ENCODE measurements around the gene CKS1B.

CKS1B gene

DNA sequence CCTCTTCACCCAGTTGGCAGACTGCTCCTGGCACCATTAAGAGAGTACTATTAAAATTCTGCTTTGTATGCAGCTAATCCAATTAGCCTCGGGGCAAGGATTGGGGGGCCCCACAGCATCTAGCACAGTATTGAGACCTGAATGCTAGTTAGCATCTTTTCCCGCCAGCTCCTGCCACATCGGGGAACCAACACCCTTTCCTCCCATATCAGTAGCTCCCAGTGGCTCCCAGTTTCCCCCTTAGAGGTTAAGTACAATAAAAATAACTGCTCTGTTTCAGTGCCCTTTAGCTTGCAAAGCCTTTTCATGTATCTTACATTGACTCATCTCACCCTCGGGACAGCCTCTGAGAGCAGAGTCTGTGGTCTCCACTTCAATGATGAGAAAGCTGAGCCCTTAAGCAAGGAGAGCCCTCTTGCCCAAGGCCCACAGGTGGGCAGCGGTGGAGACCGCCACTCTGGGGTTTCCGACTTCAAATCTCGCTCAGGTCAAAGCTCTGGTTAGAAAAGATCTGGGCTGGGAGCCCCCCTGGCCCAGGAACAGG, 33.8 kb upstream of the CKS1B start:
- Mint-ChIP-seq H3K9me3 (no peaks in the 10 kb centered on the region), H3K27ac (peak overlapping the region; percentile 52 to 99), H3K27me3 (no peaks in the 10 kb centered on the region), H3K4me3 (peak overlapping the region; percentile 34 to 70), H3K36me3 (ENCODE audit: insufficient read depth) (peaks cover 81% of the 10 kb centered on the region), H3K4me1 (ENCODE audit: low read depth in 2 of 2) (peaks cover 63 to 68% of the 10 kb centered on the region in 2 donors)
- ATAC-seq (replicated peaks) (no peak), DNase-seq (no peak)

DNA sequence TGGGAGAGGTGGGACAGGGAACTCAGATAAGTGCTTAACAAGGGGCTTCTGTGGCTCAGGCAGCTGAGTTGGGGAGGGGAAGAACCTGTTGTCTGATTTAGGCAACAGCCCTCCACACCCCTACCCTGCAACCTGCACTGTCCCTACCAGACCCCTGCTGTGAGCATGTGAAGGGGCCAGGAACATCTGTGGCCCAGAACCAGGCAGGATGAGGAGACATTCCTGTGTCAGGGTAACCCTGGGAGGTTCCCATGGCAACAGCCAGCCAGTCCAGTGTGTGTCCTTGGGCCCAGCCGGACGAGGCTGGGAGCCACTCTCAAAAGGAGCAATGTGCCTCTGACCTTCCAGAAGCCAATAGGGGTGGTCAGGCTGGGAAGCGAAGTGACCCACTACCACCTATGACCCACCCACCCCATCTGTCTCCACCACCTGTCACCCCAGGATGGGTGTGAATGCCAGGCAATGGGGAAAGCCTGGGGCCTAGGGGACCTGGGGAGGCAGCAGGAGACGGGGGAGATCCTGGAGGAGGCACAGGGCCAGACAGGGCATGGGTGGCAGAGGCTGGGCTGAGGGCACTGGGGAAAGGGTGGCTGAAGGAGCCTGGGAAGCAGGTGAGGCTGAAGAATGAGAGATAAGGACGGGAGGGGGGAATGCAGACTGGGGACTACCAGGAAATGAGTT, 33.0 kb upstream of the CKS1B start:
- H3K9me3 Mint-ChIP-seq, result no peaks in the 10 kb centered on the region
- peaks cover 83% of the 10 kb centered on the region for H3K36me3 Mint-ChIP-seq (ENCODE audit: insufficient read depth)
- DNase-seq, result no peak
- H3K27ac Mint-ChIP-seq, result peak overlapping the region; percentile 52 to 99
- H3K27me3 Mint-ChIP-seq, result no peaks in the 10 kb centered on the region
- no peak for ATAC-seq (replicated peaks)
- peaks cover 60 to 65% of the 10 kb centered on the region in 2 donors for H3K4me1 Mint-ChIP-seq (ENCODE audit: low read depth in 2 of 2)
- peak overlapping the region; percentile 34 to 70 for H3K4me3 Mint-ChIP-seq

DNA sequence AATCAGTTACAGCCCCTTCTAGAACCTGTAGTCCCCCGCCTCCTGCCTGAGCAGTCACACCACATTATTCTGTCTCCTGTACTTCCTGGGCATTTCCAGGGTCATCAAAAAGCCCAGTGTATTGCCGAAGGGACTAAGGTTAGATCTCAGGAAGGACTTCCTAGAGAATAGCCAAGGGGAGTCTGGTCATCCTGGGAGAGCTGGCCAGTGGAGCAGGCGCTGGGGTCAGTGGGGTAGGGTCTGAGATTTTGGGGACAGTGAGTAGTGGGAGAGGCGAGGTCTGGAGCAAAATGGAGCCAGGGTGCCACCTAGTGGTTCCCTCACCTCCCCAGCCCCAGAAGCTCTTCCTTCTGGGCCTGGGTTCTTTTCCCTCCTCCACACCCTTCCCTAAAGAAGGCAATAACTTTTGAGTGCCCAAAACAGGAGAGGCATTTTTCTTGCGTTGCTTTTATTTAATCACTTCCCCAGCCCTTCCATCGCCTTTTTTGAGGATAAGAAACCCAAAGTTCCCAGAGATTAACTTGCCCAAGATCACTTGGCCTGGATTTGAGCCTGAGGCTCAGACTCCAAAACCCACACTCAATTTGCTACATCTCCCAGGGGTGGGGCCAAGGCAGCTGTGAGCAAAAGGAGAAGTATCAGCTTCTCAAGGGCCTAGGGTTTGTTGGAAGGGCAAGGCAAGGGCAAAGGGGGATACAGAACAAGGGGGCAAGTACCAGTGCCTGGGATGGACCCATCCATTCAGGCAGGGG, 30.7 kb upstream of the CKS1B start:
- ATAC-seq (replicated peaks) (peak; percentile 29), DNase-seq (peak in 1 of 3 experiments; percentile 17)
- no peaks in the 10 kb centered on the region for H3K9me3 Mint-ChIP-seq
- peak overlapping the region; percentile 95 to 99 for H3K27ac Mint-ChIP-seq
- no peaks in the 10 kb centered on the region for H3K27me3 Mint-ChIP-seq
- peaks cover 91% of the 10 kb centered on the region for H3K36me3 Mint-ChIP-seq (ENCODE audit: insufficient read depth)
- H3K4me1 Mint-ChIP-seq (ENCODE audit: low read depth in 2 of 2), result peaks cover 44 to 57% of the 10 kb centered on the region in 2 donors
- H3K4me3 Mint-ChIP-seq, result peak overlapping the region; percentile 57 to 70

DNA sequence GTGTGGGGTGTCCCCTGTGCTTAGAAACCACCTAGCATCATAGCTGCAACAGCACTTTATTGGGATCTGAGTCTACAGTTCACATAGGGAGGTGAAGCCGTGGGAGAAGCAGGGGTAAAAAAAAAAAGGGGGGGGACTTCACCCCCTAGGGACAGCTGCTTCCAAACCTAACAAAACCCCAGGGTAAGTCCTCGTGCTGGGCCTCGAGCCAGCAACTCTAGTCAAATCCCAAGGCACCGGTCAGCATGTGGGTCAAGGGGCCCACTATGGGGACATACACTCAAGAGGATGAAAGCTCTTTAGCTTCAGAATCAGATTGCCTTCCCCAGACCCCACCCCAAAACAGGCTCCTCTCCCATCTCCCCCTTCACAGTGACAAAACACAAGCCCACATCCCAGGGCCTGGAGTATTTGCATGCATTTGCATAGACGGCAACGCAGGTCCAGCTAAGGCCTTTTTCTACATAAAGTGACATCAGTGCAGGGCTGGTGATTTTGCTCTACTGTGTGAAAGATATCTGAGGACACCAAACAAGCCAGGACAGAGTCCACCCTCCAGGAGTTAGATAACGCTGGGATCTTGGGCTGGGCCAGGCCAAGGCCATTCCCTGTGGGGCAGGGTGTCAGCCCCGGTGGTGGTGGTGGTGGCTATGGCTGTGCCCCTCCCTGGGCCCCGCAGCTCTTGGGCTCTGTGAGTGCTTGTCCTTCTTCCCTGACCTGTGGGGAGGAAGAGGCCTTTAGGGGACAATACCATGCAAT, 29.9 kb upstream of the CKS1B start:
- H3K27ac Mint-ChIP-seq, result peak overlapping the region; percentile 95 to 99
- no peaks in the 10 kb centered on the region for H3K27me3 Mint-ChIP-seq
- ATAC-seq (replicated peaks), result no peak
- peak overlapping the region in 1 of 2 donors; percentile 70 for H3K4me3 Mint-ChIP-seq
- no peaks in the 10 kb centered on the region for H3K9me3 Mint-ChIP-seq
- DNase-seq, result peak in 1 of 3 experiments; percentile 8
- peaks cover 91% of the 10 kb centered on the region for H3K36me3 Mint-ChIP-seq (ENCODE audit: insufficient read depth)
- peaks cover 39 to 52% of the 10 kb centered on the region in 2 donors for H3K4me1 Mint-ChIP-seq (ENCODE audit: low read depth in 2 of 2)

DNA sequence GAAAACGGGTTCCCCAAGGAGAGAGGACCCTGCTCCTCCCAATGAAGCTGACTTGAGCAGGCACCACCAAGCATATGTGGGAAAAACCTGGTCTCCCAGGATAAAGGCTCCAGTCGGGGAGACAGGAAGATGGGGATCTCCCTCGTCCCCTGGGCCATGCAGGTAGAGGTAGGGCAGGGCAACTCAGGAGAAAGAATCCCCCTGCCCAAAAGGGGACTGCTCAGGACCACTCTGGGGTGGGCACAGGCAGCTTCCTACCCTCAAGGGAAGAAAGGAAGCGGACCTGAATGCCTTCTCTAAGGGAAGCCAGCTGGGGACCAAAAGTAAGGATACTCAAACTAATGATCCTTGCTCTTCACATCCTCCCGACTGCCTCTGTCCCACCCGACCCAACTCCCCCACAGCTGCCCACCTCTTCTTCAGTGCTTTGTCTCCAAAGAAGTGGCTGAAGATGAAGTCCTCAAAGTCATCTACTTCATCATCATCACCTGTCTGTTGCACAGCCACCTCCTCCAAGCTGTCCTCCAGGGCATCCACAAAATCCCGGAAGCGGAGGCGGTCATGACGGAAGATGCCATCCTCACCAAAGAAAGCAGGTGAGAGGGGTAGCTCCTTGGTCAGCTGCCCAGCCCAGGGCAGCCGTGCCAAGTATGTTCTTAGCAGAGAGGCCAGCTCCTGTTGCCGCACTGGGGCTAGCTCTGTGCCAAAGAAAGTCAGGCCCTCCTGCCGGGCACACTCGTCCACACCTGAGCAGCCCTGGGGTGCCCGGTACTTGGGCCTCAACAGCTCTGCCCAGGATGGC, 29.1 kb upstream of the CKS1B start:
- no peaks in the 10 kb centered on the region for H3K27me3 Mint-ChIP-seq
- H3K36me3 Mint-ChIP-seq (ENCODE audit: insufficient read depth), result peaks cover 90% of the 10 kb centered on the region
- no peak for DNase-seq
- ATAC-seq (replicated peaks), result no peak
- no peak overlapping the region for H3K4me3 Mint-ChIP-seq
- peak overlapping the region; percentile 95 to 99 for H3K27ac Mint-ChIP-seq
- H3K4me1 Mint-ChIP-seq (ENCODE audit: low read depth in 2 of 2), result peaks cover 37 to 48% of the 10 kb centered on the region in 2 donors
- H3K9me3 Mint-ChIP-seq, result no peaks in the 10 kb centered on the region

DNA sequence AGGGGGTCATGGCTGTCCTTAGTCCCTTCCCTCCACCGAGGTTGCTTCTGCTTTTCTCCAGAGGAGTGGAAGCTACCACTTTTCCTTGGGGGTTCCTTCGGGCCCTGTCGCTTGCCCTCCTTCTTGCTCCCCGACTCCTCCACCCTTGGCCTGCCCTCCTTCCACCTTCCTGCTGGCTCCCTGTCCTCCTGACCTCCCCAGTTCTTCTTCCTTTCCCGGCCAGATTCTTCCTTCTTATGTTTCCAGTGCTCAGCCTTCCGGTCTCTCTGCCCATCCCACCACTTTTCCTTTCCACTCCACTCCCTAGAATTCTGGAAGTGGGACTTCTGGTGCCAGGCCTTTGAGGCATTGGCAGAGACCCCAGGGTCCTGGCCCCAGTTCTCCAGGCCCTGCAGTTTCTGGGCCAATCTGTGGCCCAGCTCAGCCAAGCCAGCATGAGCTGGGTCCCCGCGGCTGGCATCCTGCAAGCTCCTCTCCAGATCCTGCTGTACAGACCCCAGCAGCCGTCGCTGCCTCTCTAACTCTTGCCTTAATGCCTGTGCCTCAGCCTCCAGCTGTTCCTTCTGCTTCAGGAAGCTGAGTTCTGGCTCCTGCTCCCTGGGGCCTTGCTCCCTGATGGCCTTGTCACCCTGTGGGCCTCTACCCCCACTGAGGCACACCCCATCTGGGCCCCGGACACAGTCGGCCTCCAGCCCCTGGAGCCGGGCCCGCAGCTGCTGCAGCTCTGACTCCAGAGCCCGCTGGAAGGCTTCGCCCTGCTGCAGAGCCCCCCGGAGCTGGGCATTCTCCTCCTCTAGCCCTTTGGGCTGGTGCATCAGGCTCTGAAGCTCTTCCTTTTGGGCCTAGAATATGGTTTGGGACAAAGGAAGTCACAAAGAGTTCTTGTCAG, 28.3 kb upstream of the CKS1B start:
- H3K27me3 Mint-ChIP-seq, result no peaks in the 10 kb centered on the region
- no peak for ATAC-seq (replicated peaks)
- DNase-seq, result no peak
- H3K36me3 Mint-ChIP-seq (ENCODE audit: insufficient read depth), result peaks cover 97% of the 10 kb centered on the region
- peak overlapping the region in 1 of 2 donors; percentile 4 for H3K4me3 Mint-ChIP-seq
- peaks cover 34 to 45% of the 10 kb centered on the region in 2 donors for H3K4me1 Mint-ChIP-seq (ENCODE audit: low read depth in 2 of 2)
- peak overlapping the region in 1 of 2 donors; percentile 99 for H3K27ac Mint-ChIP-seq
- H3K9me3 Mint-ChIP-seq, result no peaks in the 10 kb centered on the region

DNA sequence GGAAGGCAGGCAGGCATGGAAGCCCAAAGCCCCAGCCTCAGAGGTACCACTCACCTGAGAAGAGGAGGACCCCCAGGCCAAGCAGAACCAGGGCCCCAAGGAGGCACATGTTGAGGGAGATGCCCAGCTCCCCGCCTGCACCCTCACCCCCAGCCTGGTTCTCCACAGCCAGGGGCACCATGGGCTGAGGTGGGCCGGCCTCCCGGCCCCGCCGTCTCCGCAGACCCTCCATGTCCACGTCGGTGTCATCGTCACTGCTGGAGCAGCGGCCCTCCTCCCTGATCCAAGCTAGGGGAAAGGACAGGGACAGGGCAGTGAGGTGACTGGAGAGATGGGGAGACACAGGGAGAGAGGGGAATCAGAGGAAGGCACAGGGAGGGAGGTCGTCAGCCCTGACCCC, 26.4 kb upstream of the CKS1B start:
- no peak for DNase-seq
- Mint-ChIP-seq H3K4me1 (ENCODE audit: low read depth in 2 of 2) (peaks cover 32 to 45% of the 10 kb centered on the region in 2 donors), H3K27me3 (no peaks in the 10 kb centered on the region), H3K36me3 (ENCODE audit: insufficient read depth) (peaks cover 98% of the 10 kb centered on the region), H3K4me3 (peak overlapping the region in 1 of 2 donors; percentile 34), H3K27ac (peak overlapping the region; percentile 85 to 99), H3K9me3 (no peaks in the 10 kb centered on the region)
- no peak for ATAC-seq (replicated peaks)

DNA sequence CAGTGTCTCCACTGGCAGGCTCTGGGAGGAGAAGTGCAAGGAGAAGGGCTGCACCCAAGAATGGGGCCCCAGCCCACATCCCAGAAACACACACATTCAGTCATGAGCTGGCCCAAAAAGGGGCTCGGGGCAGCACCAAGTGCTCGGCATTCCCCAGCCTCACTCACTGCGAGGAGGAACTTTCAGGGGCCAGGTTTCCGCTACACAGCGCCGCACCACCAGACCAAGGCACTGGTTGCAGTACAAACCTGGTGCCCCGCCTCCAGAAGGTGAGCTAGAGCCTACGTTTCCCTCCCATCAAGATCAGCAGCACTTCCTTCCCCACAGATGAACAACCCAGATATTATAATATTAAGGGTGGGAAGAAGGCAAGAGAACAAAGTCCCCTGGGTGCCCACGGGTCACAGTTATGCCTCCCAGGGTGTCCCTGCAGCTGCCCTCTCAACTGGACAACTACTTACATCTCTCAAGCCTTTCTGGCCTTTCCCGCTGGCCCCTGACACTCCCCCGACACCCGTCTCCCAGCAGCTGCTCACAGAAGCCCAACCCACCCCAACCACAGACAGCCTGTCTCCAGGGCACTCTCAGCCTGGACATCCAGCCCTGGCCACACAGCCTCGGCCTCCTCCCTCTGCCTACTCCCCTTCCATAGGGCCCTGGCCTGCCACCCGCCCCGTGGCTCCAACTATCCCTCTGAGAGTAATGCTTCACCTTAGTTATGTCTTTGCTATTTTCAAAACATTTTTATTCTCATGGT, 22.4 kb upstream of the CKS1B start:
- H3K9me3 Mint-ChIP-seq, result no peaks in the 10 kb centered on the region
- peak overlapping the region; percentile 95 to 99 for H3K4me3 Mint-ChIP-seq
- H3K27ac Mint-ChIP-seq, result peak overlapping the region; percentile 99 to 100
- H3K4me1 Mint-ChIP-seq (ENCODE audit: low read depth in 2 of 2), result peaks cover 56 to 65% of the 10 kb centered on the region in 2 donors
- H3K36me3 Mint-ChIP-seq (ENCODE audit: insufficient read depth), result peaks cover 96% of the 10 kb centered on the region
- no peaks in the 10 kb centered on the region for H3K27me3 Mint-ChIP-seq
- DNase-seq, result peak; percentile 38 to 61 (median 59)
- ATAC-seq (replicated peaks), result peak; percentile 31

DNA sequence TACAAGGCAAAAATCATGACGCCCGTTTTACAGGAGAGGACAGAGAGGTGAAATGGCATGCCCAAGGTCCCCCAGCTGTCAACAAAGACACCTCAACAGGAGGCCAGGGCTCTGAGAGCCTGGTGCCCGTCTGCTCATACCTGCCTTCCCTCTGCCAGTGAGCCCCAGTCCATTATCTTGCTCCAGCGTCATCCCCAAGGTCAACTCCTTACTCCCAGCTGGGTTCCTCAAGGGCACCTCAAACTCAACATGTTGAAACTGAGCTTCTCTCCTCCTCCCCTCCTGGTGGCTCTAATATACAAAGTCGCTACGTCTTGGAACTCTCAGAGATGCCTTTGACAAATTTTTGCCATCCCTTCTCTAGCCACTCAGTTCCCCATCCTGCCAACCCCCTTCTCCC, 21.8 kb upstream of the CKS1B start:
- Mint-ChIP-seq H3K9me3 (no peaks in the 10 kb centered on the region), H3K4me3 (peak overlapping the region; percentile 95 to 99), H3K36me3 (ENCODE audit: insufficient read depth) (peaks cover 95% of the 10 kb centered on the region), H3K27ac (peak overlapping the region; percentile 99 to 100), H3K27me3 (no peaks in the 10 kb centered on the region), H3K4me1 (ENCODE audit: low read depth in 2 of 2) (peaks cover 60 to 64% of the 10 kb centered on the region in 2 donors)
- no peak for DNase-seq
- ATAC-seq (replicated peaks), result no peak

DNA sequence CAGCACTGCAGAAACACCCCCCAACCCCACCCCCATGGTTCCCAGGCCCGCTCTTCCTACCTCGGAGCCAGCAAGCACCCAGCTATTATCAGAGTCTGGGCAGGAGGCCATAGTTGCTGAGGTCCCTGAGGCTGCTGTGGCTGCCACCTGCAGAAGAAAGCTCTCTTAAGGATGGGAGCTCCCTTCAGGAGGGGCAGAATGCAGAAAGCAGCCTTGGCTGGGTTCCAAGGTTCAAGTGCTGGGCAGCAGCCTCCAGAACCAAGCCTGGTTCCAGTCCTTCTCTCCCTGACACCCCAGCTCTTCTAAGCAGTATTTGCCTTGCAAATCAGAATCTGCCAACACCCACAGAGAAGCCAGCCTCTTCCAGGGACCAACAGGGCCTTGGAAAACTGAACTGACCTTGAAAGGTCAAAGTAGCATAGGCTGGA, 20.9 kb upstream of the CKS1B start:
- Mint-ChIP-seq H3K4me1 (ENCODE audit: low read depth in 2 of 2) (peaks cover 60 to 61% of the 10 kb centered on the region in 2 donors), H3K4me3 (peak overlapping the region; percentile 95 to 99), H3K36me3 (ENCODE audit: insufficient read depth) (peaks cover 88% of the 10 kb centered on the region)

DNA sequence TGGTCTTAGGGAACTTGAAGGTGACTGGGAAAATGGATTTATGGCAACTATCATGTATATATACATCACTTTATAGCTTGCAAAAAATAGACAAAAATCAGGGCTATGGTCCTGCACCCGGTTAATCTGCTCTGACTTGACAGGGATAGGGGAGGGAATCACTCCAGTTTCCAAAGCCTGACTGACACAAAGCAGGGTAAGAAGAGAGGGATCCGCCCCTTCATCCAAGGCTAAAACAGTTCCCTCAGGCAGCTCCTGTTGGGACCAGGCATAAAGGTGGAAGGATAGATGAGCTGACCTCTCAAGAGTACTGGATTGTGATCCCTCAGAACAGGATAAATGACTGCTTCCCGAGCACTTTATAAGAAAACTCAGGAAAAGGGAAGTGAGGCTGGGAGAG, 19.9 kb upstream of the CKS1B start:
- H3K27ac Mint-ChIP-seq, result peak overlapping the region; percentile 99 to 100
- DNase-seq (no peak), ATAC-seq (replicated peaks) (no peak)
- no peaks in the 10 kb centered on the region for H3K9me3 Mint-ChIP-seq
- no peaks in the 10 kb centered on the region for H3K27me3 Mint-ChIP-seq
- H3K36me3 Mint-ChIP-seq (ENCODE audit: insufficient read depth), result peaks cover 84% of the 10 kb centered on the region
- H3K4me1 Mint-ChIP-seq (ENCODE audit: low read depth in 2 of 2), result peaks cover 60 to 62% of the 10 kb centered on the region in 2 donors
- H3K4me3 Mint-ChIP-seq, result peak overlapping the region; percentile 95 to 99

More for the DNA sequence above, 20.9 kb upstream of the CKS1B start:
- DNase-seq, result no peak
- H3K9me3 Mint-ChIP-seq, result no peaks in the 10 kb centered on the region
- H3K27ac Mint-ChIP-seq, result peak overlapping the region; percentile 99 to 100
- H3K27me3 Mint-ChIP-seq, result no peaks in the 10 kb centered on the region
- ATAC-seq (replicated peaks), result no peak
